ENCODE data around the gene IMP4.
A peak's percentile ranks its signal among the peaks of the same experiment; 100 is the strongest.

- TF ChIP-seq CTCF (IDR thresholded peaks at IDR 0.05; ENCODE audit: low read depth, low read length, missing input control) (no peak), REST (IDR thresholded peaks at IDR 0.05) (peak; percentile 92), FOXA1 (IDR thresholded peaks at IDR 0.05) (no peak), HNF4A (conservative IDR thresholded peaks at IDR 0.05) (no peak), NR2F2 (IDR thresholded peaks at IDR 0.05) (peak; percentile 8), MAX (IDR thresholded peaks at IDR 0.05) (no peak), EGR1 (IDR thresholded peaks at IDR 0.05; ENCODE audit: low read depth in 2 of 2) (no peak)
Observed at GRCh38 chr2:130391058-130391871, 48.6 kb downstream of the IMP4 start.
